GM18519 (cell line): ENCODE measurements around the gene ATAD3A.
"Not testable (repeated sequence)": the region's sequence is repeated elsewhere in the genome, so short reads cannot be mapped to it uniquely, and the experiment has no call there.

Source experiments
- ATAC-seq: cut with Tn5 transposase; IDR thresholded peaks from one replicate; pipeline ENCODE4 v1.9.1; 2021; ENCODE audit warnings: mild to moderate bottlenecking, moderate library complexity; ENCODE audit not compliant: unreplicated experiment, low FRiP score

The ATAD3A gene

DNA sequence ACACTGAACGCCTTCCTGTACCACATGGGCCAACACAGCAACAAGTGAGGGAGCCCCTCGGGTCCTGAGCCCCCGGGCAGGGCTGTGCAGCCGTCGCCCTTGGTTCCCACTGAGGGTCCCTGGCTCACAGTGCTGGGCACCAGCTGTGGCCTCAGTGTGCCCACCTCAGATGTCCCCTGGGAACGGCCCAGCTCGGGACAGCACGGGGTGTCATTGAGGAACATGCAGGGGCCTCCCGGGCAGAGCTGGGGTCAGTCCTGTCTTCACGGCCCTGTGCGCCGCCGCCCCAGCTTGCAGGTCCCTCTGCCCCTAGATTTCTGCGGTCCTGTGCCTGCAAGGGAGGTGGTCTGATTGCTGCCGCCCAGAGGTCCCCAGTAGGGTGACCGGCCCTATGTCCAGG, 22.7 kb upstream of the ATAD3A start:
- no peak for ATAC-seq

GRCh38 chr1:1489861-1490260, 22.1 kb upstream of the ATAD3A start:
- no peak for ATAC-seq

DNA sequence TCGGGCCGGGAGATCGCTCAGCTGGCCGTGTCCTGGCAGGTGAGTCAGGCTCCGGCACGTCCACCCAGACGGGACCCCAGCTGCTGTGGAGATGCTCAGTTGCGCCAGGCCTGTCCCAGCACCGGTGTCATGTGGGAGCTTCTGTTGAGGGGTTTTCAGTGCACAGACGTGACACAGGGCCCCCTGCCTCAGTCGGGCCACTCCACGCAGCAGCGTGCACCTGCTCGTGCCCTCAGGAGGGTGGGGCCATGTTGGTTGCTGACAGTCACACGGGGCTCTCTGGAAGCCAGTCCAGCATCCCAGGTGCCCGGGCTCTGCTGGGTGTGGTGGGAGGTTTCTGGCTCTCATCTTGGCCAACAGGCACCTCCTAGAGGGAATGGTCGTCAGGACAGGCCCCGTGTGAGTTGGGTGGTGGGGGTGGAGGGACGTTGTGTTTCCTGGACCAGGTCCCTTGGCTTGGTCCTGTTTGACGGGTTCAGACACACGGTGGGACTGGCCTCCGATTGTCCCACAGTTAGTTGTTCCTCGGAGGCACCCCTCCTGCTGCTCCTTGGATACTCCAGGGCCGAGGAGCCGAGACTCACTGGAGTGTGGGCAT, 21.2 kb upstream of the ATAD3A start:
- ATAC-seq, result no peak

- ATAC-seq, result no peak
These were observed 20.4 kb upstream of the ATAD3A start for GRCh38 chr1:1491601-1492000.

DNA sequence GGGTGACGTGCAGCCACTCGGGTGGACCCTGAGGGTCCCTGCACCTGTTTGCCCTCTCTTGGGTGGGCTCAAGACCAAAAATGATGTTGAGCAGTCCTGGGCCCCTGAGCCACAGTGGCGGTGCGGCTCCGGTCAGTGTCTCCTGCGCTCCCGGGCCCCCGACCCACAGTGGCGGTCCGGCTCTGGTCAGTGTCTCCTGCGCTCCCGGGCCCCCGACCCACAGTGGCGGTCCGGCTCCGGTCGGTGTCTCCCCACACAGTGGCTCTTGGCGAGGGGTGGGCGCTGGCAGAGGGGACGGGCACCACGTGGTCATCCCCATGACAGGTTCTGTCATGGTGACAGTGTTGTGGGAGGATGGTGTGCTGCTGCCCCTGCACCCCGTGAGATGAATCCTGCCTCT, 17.7 kb upstream of the ATAD3A start:
- not testable (repeated sequence) for ATAC-seq

GRCh38 chr1:1495461-1495975, 16.4 kb upstream of the ATAD3A start:
- ATAC-seq, result not testable (repeated sequence)

GRCh38 chr1:1504777-1505365, 7.1 kb upstream of the ATAD3A start:
- ATAC-seq, result not testable (repeated sequence)

DNA sequence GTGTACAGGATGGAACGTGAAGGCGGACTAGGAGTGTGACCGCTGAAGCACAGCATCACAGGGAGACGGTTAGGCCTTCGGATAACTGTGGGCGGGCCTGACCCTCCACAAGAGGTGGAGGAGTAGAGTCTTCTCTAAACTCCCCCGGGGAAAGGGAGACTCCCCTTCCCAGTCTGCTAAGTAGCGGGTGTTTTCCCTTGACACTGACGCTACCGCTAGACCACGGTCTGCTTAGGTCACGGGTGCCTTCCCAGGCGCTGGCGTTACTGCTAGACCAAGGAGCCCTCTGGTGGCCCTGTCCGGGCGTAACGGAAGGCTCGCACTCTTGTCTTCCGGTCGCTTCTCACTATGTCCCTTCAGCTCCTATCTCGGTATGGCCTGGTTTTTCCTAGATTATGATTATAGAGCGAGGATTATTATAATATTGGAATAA, 6.6 kb upstream of the ATAD3A start:
- ATAC-seq, result not testable (repeated sequence)

- not testable (repeated sequence) for ATAC-seq
These were observed 6.2 kb upstream of the ATAD3A start for GRCh38 chr1:1505801-1506200.

DNA sequence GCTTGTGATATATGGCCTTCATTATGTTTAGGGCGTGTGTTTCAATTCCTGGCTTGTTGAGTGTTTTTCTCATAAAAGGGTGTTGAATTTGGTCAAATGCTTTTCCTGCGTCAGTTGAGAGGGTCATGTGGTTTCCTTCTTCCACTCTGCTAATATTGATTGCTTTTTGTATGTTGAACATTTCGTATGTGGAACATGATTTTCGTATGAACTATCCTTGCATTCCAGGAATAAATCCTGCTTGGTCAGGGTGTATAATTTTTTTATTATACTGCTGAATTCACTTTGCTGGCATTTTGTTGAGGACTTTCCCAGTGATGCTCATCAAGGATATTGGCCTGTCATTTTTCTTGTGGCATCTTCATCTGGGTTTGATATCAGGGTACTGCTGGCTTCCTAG, 4.7 kb upstream of the ATAD3A start:
- ATAC-seq, result no peak

GRCh38 chr1:1508775-1509464, 3.0 kb upstream of the ATAD3A start:
- not testable (repeated sequence) for ATAC-seq

GRCh38 chr1:1509465-1509850, 2.5 kb upstream of the ATAD3A start:
- not testable (repeated sequence) for ATAC-seq

GRCh38 chr1:1510912-1511532, 940 bp upstream of the ATAD3A start:
- ATAC-seq, result no peak

GRCh38 chr1:1512425-1512824, 463 bp downstream of the ATAD3A start:
- not testable (repeated sequence) for ATAC-seq

DNA sequence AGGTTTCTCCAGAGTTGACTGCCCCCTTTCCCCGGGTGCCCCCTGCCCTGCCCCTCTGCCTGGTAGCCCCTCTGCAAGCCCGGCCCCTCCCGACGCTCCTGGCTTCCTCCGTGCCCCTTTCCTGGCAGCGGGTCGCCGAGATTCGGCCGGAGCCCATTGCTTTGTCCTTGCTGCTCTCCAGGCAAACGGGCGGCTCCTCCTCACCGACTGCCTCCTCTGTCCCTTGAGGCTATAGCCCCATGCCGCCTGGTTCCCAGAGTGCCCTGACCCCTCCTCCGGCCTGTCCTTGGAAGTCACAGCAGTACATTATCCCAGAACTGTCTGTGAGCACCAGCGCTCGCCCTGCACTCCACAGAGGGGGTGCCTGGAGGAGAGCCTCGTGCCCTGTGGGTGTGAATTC, 1.7 kb downstream of the ATAD3A start:
- ATAC-seq, result not testable (repeated sequence)

GRCh38 chr1:1514376-1514775, 2.4 kb downstream of the ATAD3A start:
- not testable (repeated sequence) for ATAC-seq

DNA sequence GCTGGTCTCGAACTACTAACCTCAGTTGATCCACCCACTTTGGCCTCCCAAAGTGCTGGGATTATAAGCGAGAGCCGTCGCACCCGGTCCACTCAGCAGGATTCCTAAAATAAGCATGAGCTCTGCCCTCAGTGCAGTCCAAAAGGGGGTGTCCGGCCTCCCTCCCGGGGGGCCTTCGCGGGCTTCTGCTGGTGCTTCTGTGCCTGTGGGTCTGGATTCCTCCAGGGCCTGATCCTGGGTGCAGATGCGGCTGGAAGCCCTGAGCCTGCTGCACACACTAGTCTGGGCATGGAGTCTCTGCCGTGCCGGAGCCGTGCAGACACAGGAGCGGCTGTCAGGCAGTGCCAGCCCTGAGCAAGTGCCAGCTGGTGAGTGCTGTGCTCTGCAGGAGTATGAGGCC, 5.0 kb downstream of the ATAD3A start:
- not testable (repeated sequence) for ATAC-seq

GRCh38 chr1:1517973-1518620, 6.1 kb downstream of the ATAD3A start:
- no peak for ATAC-seq

GRCh38 chr1:1518621-1519007, 6.7 kb downstream of the ATAD3A start:
- ATAC-seq, result not testable (repeated sequence)

GRCh38 chr1:1519805-1520505, 8.0 kb downstream of the ATAD3A start:
- not testable (repeated sequence) for ATAC-seq
